ENCODE results near the gene EDAR.

The EDAR gene

DNA sequence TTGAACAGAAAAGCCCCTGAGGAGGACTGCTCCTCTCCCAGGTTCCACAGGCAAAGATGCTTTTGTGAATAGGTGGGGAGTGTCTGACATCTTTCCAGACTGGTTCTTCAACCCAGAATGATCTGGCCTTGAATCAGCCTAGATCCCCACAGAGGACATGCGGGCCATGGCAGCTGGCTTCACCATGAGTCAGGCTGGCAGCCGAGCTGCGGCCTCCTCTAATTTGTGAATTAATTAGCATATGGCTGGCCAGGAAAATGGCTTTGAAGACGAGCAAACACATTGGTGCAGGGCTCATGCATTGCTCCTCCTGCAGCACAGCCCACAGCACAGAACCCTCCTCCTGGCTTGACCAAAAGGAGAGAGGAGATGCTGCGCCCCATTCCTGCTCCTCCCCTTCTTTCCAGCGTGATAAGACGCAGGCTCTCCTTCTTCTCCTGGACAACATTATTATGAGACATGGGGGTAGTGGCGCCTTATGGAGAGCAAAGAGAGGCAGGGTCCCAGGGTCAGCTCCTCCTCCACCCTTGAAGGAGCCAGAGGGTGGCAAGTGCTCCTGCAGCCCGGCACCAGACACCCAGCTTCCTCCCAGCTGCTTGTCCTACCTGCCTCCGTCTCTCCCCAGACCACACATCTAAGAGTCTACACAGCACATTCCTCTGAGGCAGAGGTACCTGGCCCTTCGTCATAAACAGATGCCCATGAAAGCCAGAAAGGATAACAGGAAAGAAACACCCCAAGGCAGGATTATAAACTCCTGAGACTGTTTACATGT, 66.7 kb downstream of the EDAR start:
- Histone ChIP-seq H2BK12ac (ENCODE audit: low read length in 2 of 2) (no peak overlapping the region), H3K14ac (ENCODE audit: low read length in 2 of 2) (no peak overlapping the region), H3K4ac (ENCODE audit: low read depth in 1 of 2, low read length in 2 of 2) (no peak overlapping the region), H3K4me3 (ENCODE audit: insufficient read depth in 1 of 2, low read depth in 1 of 2, low read length in 2 of 2) (no peak overlapping the region), H2BK5ac (ENCODE audit: low read depth, low read length, poor library complexity, severe bottlenecking) (no peak overlapping the region), H3K4me1 (ENCODE audit: control insufficient read depth, insufficient read depth, low read depth, low read length) (no peaks in the 10 kb centered on the region), H4K91ac (ENCODE audit: low read length) (no peak overlapping the region), H3K27me3 (ENCODE audit: control insufficient read depth in 1 of 2, insufficient read depth in 1 of 2, low read length in 2 of 2) (peaks cover 75% of the 10 kb centered on the region in 2 experiments), H4K8ac (ENCODE audit: low read length) (no peak overlapping the region), H3K18ac (ENCODE audit: low read depth in 1 of 2, low read length in 2 of 2) (no peak overlapping the region), H3K27ac (ENCODE audit: low read length, poor library complexity, severe bottlenecking) (no peak overlapping the region), H2BK15ac (ENCODE audit: low read depth, poor library complexity, severe bottlenecking) (no peak overlapping the region), H2AFZ (ENCODE audit: low read depth, low read length) (no peak overlapping the region), H2AK5ac (ENCODE audit: low read length, severe bottlenecking) (no peak overlapping the region), H3K9ac (ENCODE audit: low read length) (no peak overlapping the region), H3K36me3 (ENCODE audit: control insufficient read depth in 1 of 2, insufficient read depth in 2 of 2, low read depth in 1 of 2, low read length in 2 of 2) (no peaks in the 10 kb centered on the region), H3K9me3 (ENCODE audit: control insufficient read depth, low read length) (no peaks in the 10 kb centered on the region), H3K4me2 (ENCODE audit: low read length, poor library complexity, severe bottlenecking) (no peak overlapping the region), H2BK120ac (ENCODE audit: low read depth, low read length) (no peak overlapping the region), H3K23ac (ENCODE audit: low read length in 2 of 2) (no peak overlapping the region), H3K79me1 (replicated peaks; ENCODE audit: low read length, poor library complexity, severe bottlenecking) (no peaks in the 10 kb centered on the region)
- WGBS = 59% methylated on average over 7 of the region's 11 CpGs
- no peak for DNase-seq

DNA sequence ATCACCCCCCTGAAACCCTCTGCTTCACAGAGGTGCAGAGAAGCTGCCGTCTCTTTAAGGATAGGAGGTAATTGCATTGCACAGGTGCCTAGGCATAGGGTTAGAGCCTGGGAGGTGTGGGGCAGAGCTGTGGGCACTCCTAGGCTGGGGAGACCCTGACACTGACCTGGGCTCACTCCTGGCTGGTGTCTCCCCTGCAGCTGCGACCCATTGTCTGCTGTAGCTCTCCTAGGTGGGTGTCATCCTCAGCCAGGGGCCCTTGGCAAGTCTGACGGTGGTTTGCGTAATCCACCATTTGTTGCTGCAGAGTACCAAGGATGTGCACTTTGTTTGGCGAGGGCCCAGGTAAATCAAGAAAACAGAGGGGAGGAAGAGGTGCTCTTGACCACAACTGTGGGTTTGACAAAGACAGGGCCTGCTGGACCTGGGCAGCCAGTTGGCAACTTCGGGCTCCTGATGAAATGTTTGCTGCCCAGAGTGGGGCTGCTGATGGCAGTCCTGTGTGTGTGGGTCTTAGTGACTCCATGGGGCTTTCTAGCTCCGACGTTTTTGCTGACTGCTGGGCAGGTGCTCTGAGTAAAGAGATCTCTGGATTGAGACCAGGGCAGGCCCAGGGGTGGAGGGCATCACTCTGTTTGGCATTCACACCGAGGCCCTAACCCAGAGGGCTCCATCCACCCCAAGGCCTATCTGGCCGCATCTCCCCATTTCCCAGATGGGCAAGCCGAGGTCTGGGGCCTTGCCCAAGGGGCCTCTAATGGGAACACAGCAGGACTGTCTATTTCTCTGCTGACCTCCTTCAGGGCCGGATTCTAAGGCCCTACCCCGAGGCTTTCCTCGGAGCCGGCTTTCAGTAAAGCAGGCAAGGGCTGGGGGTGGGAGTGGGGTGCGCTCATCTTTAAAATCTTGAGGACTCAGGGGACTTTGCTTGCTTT, 67.7 kb downstream of the EDAR start:
- Histone ChIP-seq H2BK120ac (ENCODE audit: low read depth, low read length) (no peak overlapping the region), H3K79me1 (replicated peaks; ENCODE audit: low read length, poor library complexity, severe bottlenecking) (no peaks in the 10 kb centered on the region), H4K91ac (ENCODE audit: low read length) (no peak overlapping the region), H3K9ac (ENCODE audit: low read length) (no peak overlapping the region), H2AFZ (ENCODE audit: low read depth, low read length) (no peak overlapping the region), H3K18ac (ENCODE audit: low read depth in 1 of 2, low read length in 2 of 2) (no peak overlapping the region), H3K36me3 (ENCODE audit: control insufficient read depth in 1 of 2, insufficient read depth in 2 of 2, low read depth in 1 of 2, low read length in 2 of 2) (no peaks in the 10 kb centered on the region), H3K23ac (ENCODE audit: low read length in 2 of 2) (no peak overlapping the region), H3K4me1 (ENCODE audit: control insufficient read depth, insufficient read depth, low read depth, low read length) (no peaks in the 10 kb centered on the region), H2AK5ac (ENCODE audit: low read length, severe bottlenecking) (no peak overlapping the region), H3K4me3 (ENCODE audit: insufficient read depth in 1 of 2, low read depth in 1 of 2, low read length in 2 of 2) (no peak overlapping the region), H2BK15ac (ENCODE audit: low read depth, poor library complexity, severe bottlenecking) (no peak overlapping the region), H3K9me3 (ENCODE audit: control insufficient read depth, low read length) (no peaks in the 10 kb centered on the region), H3K14ac (ENCODE audit: low read length in 2 of 2) (no peak overlapping the region), H2BK12ac (ENCODE audit: low read length in 2 of 2) (no peak overlapping the region), H3K4me2 (ENCODE audit: low read length, poor library complexity, severe bottlenecking) (no peak overlapping the region), H3K27me3 (ENCODE audit: control insufficient read depth in 1 of 2, insufficient read depth in 1 of 2, low read length in 2 of 2) (peaks cover 75% of the 10 kb centered on the region in 2 experiments), H2BK5ac (ENCODE audit: low read depth, low read length, poor library complexity, severe bottlenecking) (no peak overlapping the region), H3K27ac (ENCODE audit: low read length, poor library complexity, severe bottlenecking) (no peak overlapping the region), H3K4ac (ENCODE audit: low read depth in 1 of 2, low read length in 2 of 2) (no peak overlapping the region), H4K8ac (ENCODE audit: low read length) (no peak overlapping the region)
- 91% methylated on average over 14 of the region's 16 CpGs for WGBS
- DNase-seq = no peak

DNA sequence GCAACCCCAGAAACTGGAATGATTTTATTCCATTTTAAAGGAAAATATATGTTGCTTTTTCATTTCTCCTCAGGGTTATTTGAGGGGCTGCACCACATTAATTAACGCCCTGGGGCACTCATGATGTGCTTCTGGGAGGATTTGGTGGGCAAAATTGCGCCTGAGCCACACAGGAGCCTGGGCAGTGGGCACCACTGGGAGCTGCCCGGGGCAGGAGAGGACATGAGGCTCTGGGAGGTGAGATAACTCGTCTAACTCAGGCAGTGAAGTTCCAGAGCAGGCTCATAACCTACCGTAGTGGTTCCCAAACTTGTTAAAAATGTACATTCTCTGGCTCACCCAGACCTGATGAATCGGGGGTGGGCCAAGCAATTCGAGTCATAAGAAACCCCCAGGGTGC, 68.3 kb downstream of the EDAR start:
- no peak overlapping the region for H4K8ac ChIP-seq (ENCODE audit: low read length)
- H3K14ac ChIP-seq (ENCODE audit: low read length in 2 of 2) = no peak overlapping the region
- no peak overlapping the region for H2BK12ac ChIP-seq (ENCODE audit: low read length in 2 of 2)
- no peak overlapping the region for H2BK120ac ChIP-seq (ENCODE audit: low read depth, low read length)
- no peak overlapping the region for H3K9ac ChIP-seq (ENCODE audit: low read length)
- H3K36me3 ChIP-seq (ENCODE audit: control insufficient read depth in 1 of 2, insufficient read depth in 2 of 2, low read depth in 1 of 2, low read length in 2 of 2) = no peaks in the 10 kb centered on the region
- no peak overlapping the region for H4K91ac ChIP-seq (ENCODE audit: low read length)
- no peaks in the 10 kb centered on the region for H3K4me1 ChIP-seq (ENCODE audit: control insufficient read depth, insufficient read depth, low read depth, low read length)
- no peak overlapping the region for H3K23ac ChIP-seq (ENCODE audit: low read length in 2 of 2)
- H3K79me1 ChIP-seq (replicated peaks; ENCODE audit: low read length, poor library complexity, severe bottlenecking) = no peaks in the 10 kb centered on the region
- no peak overlapping the region for H3K27ac ChIP-seq (ENCODE audit: low read length, poor library complexity, severe bottlenecking)
- no peak overlapping the region for H2BK15ac ChIP-seq (ENCODE audit: low read depth, poor library complexity, severe bottlenecking)
- H3K4ac ChIP-seq (ENCODE audit: low read depth in 1 of 2, low read length in 2 of 2) = no peak overlapping the region
- WGBS = 68% methylated on average over 7 of the region's 7 CpGs
- no peak overlapping the region for H3K4me3 ChIP-seq (ENCODE audit: insufficient read depth in 1 of 2, low read depth in 1 of 2, low read length in 2 of 2)
- H3K18ac ChIP-seq (ENCODE audit: low read depth in 1 of 2, low read length in 2 of 2) = no peak overlapping the region
- H2AK5ac ChIP-seq (ENCODE audit: low read length, severe bottlenecking) = no peak overlapping the region
- no peak overlapping the region for H2BK5ac ChIP-seq (ENCODE audit: low read depth, low read length, poor library complexity, severe bottlenecking)
- no peak overlapping the region for H3K4me2 ChIP-seq (ENCODE audit: low read length, poor library complexity, severe bottlenecking)
- no peak for DNase-seq
- no peaks in the 10 kb centered on the region for H3K9me3 ChIP-seq (ENCODE audit: control insufficient read depth, low read length)
- H3K27me3 ChIP-seq (ENCODE audit: control insufficient read depth in 1 of 2, insufficient read depth in 1 of 2, low read length in 2 of 2) = peaks cover 75% of the 10 kb centered on the region in 2 experiments
- no peak overlapping the region for H2AFZ ChIP-seq (ENCODE audit: low read depth, low read length)

Measured in mesenchymal stem cell (in vitro differentiated cells and primary cell).